GM21717 (cell line): ENCODE data around the gene KRT37.
"Not testable (repeated sequence)": the region's sequence is repeated elsewhere in the genome, so short reads cannot be mapped to it uniquely, and the experiment has no call there.

Experiments
- ATAC-seq: cut with Tn5 transposase; IDR thresholded peaks from one replicate; pipeline ENCODE4 v1.9.1; 2021; ENCODE audit warnings: mild to moderate bottlenecking, moderate library complexity; ENCODE audit not compliant: unreplicated experiment

KRT37 gene

DNA sequence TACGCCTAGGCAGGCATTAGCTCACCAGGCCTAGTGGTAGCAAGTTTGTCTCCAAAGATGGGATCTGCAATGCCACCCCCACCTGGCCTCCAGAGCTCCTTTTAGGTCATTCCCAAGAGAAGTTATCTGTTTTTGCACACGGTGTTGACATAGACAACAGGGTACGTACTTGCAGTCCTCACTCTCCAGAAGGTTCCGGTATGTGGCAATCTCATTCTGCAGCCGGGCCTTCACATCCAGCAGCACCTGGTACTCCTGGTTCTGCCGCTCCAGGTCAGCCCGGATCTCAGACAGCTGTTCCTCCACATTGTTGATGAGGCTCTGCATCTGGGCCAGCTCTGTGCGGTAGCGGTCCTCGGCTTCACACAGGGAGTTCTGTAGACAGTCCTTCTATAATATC is 17.2 kb downstream of the KRT37 start:
- ATAC-seq, result no peak

- ATAC-seq, result no peak
Measured at GRCh38 chr17:41406205-41406604, 18.2 kb downstream of the KRT37 start.

- no peak for ATAC-seq
Measured at GRCh38 chr17:41404024-41404671, 20.2 kb downstream of the KRT37 start.

DNA sequence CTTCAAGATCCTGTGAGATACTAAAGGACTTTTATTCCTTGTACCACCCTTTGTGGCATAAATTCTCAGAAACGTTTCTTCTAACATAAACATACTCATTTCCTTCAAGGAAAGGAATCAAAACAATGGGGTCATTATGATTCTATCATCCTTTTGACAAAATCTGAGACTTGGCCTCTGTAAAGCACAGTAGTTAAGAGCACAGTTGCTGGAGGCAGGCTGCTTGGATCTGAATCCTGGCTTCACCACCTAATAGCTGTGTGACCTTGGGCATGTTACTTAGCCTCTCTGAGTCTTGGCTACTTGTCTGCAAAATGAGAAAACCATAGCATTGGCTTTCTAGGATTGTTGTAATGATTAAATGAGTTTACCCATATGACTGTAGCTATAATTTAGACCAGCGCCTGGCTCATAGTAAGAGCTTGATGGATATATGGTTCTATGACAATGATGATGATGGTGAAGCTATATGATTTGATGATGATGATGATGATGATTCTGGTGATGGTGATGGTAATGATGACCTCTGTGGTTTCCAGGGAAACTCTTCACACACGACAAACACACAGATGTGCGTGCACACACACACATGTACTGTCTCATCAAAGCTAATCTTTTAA is 20.9 kb downstream of the KRT37 start:
- no peak for ATAC-seq

- no peak for ATAC-seq
Measured at GRCh38 chr17:41402161-41402560, 22.2 kb downstream of the KRT37 start.

DNA sequence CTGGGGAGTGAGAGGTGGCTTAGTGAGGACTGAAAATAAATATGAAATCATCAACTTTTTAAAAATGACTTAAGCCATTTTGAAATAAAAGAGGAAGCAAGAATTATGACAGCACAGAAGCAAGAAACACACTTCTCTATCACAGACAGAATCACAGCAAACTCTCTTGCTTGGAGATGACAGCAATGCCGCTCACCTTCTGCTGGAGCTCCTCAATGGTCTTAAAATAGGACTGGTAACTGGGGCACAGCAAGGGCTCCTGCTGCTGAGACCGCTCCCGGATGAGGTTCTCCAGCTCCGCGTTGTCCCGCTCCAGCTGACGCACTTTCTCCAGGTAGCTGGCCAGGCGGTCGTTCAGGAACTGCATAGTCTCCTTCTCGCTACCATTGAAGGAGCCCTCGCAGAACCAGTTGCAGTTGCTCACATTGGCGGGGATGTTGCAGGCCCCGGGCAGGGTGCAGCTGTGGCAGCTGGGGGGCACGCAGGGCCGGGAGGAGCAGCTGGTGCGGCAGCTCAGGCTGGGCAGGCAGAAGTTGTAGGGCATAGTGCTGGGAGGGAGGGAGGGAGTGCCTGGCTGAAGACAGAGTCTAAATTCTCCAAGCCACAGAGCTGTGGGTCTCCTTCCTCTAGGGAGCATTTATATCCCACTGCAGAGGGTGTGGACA is 27.3 kb downstream of the KRT37 start, which contains the start of gene KRT31:
Gene KRT31, minus strand, starts transcription at position 613 of the 665 bp plus-strand sequence. Its CDS starts 69 bp downstream, at position 544.
- no peak for ATAC-seq

- no peak for ATAC-seq
Measured at GRCh38 chr17:41396340-41396739, 28.0 kb downstream of the KRT37 start.

GRCh38 chr17:41395611-41396010 is 28.8 kb downstream of the KRT37 start:
- ATAC-seq, result no peak

DNA sequence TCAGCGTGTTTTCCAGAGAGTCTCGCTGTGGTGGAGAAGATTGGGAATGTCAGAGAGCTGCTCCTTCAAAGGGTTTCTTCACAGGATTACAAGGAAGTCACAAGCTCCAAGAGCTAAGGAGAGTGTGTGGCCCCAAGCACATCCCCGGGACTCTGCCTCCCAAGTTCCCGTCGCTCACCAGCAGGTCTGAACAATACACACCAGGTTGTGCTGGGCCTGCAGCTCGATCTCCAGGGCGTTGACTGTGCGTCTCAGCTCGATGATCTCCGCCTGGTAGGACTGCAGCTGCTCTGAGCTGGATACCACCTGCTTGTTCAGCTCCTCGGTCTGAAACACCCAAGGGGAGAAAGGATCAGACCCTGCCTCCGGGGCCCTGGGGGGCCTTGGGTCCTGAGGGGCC is 29.3 kb downstream of the KRT37 start:
- not testable (repeated sequence) for ATAC-seq

GRCh38 chr17:41394254-41394996 is 30.0 kb downstream of the KRT37 start:
- ATAC-seq, result no peak

DNA sequence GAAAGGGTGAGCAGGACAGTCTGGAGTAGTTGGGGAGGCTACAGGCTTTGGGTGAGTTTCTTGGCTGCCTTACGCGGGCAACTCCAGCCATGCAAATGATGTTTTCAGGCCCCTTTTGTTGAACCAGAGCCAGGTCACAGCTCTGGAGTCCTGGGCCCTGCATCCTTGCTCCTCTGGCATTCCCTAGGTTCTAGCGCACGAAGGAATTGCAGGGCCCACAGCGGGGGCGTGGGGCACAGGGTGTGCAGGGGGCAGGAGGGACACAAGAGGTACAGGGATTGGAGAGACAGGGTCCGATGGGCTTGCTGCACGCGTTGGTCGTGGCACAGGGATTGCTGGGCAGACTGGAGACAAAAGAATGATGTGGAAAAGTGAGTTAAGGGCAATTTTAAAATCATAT is 30.6 kb downstream of the KRT37 start:
- no peak for ATAC-seq

- ATAC-seq, result no peak
Measured at GRCh38 chr17:41393294-41393693, 31.1 kb downstream of the KRT37 start.

- no peak for ATAC-seq
Measured at GRCh38 chr17:41392278-41392677, 32.1 kb downstream of the KRT37 start.

DNA sequence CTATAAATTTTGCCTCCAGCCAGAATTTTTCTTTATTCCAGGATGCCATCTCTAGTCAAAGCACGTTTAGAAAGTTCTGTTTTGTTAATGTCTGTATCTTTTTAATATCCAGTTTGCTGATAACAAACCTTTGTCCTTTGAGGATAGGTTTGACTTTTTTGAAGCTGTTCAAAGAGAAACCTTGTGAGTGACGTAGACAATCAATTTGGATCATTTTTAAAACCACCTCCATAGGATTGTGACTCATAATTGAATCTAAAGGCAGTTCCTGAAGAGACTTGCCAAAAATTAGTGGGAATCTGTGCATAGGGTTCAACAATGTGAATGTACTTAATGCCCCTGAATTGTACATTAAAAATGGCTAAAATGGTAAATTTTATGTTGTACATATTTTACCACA is 32.9 kb downstream of the KRT37 start:
- ATAC-seq, result no peak

GRCh38 chr17:41390411-41390938 is 33.9 kb downstream of the KRT37 start:
- no peak for ATAC-seq

- no peak for ATAC-seq
Measured at GRCh38 chr17:41387670-41388069, 36.7 kb downstream of the KRT37 start.

GRCh38 chr17:41386227-41386626 is 38.2 kb downstream of the KRT37 start:
- no peak for ATAC-seq

DNA sequence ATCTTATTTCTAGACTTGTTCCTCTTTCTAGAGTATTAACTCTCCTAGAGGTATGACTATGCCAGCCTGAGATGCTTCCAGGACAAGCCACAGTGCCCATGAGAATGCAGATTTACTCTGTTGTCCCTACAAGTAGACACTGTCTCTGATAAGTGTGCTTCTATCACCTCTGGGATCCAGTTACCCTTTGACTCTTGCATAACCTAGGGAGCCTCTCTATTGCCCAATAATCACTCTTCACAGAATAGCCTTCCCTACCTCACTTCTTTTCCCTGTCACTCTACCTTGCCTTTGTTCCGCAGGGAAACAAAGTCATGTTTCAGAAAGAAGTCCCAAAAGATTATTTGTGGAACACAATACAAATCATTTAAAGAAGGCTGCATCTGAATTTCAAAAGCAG is 40.7 kb downstream of the KRT37 start:
- ATAC-seq, result no peak

DNA sequence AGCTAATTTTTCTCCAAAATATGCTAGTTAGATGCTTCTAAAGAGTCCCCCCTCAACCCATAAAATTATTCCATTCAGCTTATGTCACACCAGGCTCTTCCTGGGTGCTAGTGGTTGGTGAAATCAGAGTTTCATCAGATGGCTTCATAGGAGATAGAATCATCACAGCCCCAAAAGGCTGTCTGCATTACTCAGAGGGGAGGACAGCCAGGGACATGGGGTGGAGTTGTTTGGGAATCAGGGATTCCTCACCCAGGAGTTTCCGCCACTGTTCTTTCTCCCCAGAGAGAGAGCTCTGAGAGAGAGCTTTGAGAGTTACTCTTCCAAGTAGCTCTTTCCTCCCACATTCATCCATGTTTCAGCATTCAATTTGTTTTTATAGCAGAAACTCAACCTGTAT is 42.0 kb downstream of the KRT37 start:
- ATAC-seq, result no peak

DNA sequence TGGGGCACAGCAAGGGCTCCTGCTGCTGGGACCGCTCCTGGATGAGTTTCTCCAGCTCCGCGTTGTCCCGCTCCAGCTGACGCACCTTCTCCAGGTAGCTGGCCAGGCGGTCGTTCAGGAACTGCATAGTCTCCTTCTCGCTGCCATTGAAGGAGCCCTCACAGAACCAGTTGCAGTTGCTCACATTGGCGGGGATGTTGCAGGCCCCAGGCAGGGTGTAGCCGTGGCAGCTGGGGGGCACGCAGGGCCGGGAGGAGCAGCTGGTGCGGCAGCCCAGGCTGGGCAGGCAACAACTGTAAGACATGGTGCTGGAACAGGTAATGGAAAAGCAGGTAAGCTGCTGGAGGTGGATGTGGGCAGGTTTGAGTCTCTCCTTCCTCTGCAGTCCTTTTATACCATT is 42.4 kb downstream of the KRT37 start, which contains the start of gene KRT34:
Gene KRT34, minus strand, starts transcription at position 364 of the 400 bp plus-strand sequence. Its CDS starts 60 bp downstream, at position 304.
- not testable (repeated sequence) for ATAC-seq

DNA sequence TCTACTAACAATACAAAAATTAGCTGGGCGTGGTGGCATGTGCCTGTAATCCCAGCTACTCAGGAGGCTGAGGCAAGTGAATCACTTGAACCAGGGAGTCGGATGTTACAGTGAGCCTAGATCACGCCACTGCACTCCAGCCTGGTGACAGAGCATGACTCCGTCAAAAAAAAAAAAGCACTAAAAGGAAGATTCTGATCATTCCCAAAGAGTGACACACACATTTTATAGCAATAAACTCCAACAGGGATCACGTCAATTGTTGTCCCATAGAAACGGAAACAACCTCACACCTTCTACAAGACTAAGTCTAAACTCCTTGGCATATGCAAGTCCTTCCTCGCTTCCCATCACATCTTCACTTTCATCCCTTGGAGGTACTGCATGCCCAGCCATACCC is 44.3 kb downstream of the KRT37 start:
- not testable (repeated sequence) for ATAC-seq
